HG03135 (cell line): ENCODE results near the gene FASTK.
"Not testable (repeated sequence)": the region's sequence is repeated elsewhere in the genome, so short reads cannot be mapped to it uniquely, and the experiment has no call there.

Source experiments
- ATAC-seq: cut with Tn5 transposase; IDR thresholded peaks from one replicate; pipeline ENCODE4 v1.9.1; 2021; ENCODE audit warnings: mild to moderate bottlenecking, moderate library complexity; ENCODE audit not compliant: unreplicated experiment

FASTK gene

DNA sequence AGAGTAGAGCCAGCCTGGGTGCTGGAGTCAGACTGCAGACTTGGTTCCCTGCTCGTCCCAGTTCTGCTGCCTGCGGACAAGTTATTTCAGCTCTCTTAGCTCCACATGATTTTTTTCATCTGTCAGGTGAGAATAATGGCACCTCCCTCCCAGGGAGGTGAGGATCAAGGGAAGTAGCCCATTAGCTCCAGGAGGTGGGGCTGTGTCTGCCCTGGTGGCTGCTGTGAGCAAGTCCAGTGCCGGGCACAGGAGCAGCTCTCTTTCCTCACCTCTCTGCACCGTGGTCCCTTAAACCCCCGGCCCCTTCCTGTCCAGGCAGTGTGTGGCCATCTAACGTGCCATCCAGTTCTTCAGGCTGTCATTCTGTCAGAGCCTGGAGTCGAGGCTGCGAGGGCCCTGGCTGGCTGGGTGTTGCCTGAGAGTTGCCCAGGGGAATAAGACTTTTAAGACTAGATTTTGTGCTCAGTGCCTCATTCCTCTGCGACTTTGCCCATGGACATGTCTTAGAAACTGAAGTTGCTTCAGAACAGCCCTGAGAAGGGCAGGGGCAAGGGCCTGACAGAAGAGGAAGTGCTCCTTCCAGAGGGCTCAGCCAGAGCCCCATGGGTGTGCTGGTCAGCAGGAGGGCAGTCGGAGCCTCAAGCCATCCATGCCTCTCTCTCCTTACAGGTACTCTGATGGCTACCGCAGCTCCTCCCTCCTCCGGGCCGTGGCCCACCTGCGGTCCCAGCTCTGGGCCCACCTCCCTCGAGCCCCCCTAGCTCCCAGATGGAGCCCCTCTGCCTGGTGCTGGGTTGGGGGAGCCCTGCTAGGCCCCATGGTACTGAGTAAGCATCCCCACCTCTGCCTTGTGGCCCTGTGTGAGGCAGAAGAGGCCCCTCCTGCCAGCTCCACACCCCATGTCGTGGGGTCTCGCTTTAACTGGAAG lies 47.4 kb downstream of the FASTK start:
- no peak for ATAC-seq

DNA sequence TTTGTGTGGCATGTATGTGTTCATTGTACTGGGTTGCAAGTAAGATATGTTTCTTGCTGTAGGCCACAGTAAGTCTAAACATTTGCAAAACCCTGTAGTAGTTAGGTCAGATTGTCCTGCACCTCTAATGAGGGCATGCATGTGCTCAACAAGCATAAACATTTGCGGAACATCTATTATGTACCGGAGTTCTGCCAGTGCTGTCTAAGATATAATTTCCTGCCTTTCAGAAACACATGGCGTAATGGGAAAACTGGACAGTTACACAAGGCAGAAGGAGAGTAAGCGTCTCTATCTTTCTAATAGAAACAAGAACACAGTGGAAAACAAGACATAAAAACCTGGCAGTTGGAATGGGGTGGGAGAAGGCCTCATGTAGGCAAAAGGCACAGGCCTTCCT lies 49.6 kb downstream of the FASTK start:
- no peak for ATAC-seq

DNA sequence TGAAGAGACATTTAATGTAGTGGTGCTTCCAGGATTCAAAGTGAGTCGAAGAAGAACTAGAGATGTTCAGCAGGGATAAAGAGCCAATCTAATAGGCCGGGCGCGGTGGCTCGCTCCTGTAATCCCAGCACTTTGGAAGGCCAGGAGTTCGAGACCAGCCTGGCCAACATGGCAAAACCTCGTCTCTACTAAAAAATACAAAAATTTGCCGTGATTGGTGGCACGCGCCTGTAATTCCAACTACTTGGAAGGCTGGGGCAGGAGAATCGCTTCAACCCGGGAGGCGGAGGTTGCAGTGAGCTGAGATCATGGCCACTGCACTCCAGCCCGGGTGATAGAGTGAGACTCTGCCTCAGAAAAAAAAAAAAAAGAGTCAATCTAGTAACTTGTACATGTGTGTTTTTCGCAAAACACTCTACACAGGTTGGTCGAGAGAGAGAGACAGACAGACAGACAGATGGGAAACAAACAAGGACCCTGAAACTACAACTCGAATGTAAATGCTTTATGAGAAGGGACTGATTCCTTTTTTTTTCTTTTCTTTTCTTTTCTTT lies 51.6 kb downstream of the FASTK start:
- ATAC-seq, result no peak

DNA sequence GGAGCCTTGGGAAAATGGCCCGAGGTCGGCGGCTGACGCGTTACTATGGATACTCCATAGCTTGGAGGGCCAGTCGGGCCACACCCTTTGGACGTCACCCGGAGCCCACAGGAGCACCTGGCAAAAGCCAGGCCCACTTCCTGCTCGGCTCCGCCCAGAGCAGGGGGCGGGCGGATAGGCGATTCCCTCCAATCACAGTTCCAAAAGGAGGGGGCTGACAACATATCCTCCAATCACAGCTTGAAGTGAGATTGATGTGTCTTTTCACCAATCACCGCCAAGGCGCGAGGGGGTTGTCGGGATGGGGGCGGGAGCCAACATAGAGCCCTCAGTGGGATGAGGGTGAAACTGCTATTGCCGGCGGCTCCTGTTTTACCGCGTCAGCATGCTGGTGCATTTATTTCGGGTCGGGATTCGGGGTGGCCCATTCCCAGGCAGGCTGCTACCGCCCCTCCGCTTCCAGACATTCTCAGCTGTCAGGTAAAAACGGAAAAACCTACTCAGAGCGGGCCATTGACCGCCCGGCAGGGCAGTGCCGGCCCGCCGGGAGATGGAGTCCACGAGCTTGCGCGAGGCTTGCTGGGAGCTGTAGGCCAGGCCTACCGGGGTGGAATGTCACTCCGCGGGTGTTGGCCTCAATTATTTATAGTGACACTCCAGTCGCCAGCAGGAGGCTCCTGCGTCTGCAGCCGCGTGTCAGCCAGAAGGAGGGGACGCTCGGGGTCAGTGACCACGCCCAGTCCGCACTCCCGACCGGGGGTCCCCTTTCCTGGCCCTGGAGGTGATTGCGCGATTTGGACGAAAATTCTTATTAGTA lies 52.3 kb downstream of the FASTK start, which contains the start of gene ABCB8:
ABCB8 (plus strand) TSS at position 320 of the 817 bp plus-strand sequence; CDS start at position 386, 66 bp downstream.
- ATAC-seq, result peak; percentile 98

DNA sequence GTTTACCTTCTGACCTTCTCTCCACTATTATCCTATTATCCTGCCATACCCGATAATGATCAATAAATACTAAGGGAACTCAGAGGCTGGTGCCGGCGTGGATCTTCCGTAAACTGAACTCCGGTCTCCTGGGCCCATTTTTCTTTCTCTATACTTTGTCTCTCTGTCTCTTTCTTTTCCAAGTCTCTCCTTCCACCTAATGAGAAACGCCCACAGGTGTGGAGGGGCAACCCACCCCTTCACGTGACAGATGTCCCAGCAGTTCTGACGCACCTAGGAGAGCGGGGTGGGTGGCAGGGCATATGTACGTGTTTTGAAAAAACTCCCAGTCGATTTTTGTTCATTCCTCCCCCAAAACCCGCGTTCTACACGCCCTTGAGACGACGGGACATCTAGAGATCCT lies 52.9 kb downstream of the FASTK start:
- ATAC-seq, result peak; percentile 5

DNA sequence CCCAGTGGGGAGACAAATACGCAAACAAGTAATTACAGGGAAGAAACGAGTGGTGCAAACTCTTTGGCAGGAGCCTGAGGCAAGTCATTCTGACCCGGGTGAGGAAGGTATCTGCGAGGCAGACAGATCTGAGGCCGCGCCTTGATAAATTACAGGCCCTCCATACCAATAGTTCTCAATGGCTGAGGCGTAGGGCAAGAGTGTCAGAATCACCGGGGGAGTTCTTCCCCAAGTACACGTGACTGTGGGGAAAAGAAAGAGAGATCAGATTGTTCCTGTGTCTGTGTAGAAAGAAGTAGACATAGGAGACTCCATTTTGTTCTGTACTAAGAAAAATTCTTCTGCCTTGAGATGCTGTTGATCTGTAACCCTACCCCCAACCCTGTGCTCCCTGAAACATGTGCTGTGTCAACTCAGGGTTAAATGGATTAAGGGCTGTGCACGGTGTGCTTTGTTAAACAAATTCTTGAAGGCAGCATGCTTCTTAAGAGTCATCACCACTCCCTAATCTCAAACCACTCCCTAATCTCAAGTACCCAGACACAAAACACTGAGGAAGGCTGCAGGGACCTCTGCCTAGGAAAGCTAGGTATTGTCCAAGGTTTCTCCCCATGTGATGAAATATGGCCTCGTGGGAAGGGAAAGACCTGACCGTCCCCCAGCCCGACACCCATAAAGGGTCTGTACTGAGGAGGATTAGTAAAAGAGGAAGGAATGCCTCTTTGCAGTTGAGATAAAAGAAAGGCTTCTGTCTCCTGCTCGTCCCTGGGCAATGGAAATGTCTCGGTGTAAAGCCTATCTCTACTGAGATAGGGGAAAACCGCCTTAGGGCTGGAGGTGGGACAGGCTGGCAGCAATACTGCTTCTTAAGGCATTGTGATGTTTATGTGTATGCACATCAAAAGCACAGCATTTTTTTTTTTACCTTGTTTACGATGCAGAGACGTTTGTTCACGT lies 53.6 kb downstream of the FASTK start:
- not testable (repeated sequence) for ATAC-seq
